IPS-15b (cell line): ENCODE data around the gene METTL23.

Experiments used
- H3K27me3 ChIP-seq: one replicate; pipeline ENCODE4 v1.6.1; 2013; ENCODE audit warnings: low read length; ENCODE audit not compliant: control insufficient read depth, insufficient read depth
- H3K36me3 ChIP-seq: one replicate; pipeline ENCODE4 v1.6.1; 2013; ENCODE audit warnings: low read length; ENCODE audit not compliant: control insufficient read depth, insufficient read depth
- H3K4me1 ChIP-seq: one replicate; pipeline ENCODE4 v1.6.1; 2013; ENCODE audit warnings: mild to moderate bottlenecking, low read length; ENCODE audit not compliant: control insufficient read depth, insufficient read depth
- H3K4me3 ChIP-seq: one replicate; pipeline ENCODE4 v1.5.1; 2013; ENCODE audit warnings: low read depth, low read length
- H3K9ac ChIP-seq: one replicate; pipeline ENCODE4 v1.6.1; 2013; ENCODE audit warnings: low read depth, mild to moderate bottlenecking, low read length
- H3K9me3 ChIP-seq: one replicate; pipeline ENCODE4 v1.6.1; 2013; ENCODE audit warnings: mild to moderate bottlenecking, low read length; ENCODE audit not compliant: control insufficient read depth, insufficient read depth

METTL23 gene

DNA sequence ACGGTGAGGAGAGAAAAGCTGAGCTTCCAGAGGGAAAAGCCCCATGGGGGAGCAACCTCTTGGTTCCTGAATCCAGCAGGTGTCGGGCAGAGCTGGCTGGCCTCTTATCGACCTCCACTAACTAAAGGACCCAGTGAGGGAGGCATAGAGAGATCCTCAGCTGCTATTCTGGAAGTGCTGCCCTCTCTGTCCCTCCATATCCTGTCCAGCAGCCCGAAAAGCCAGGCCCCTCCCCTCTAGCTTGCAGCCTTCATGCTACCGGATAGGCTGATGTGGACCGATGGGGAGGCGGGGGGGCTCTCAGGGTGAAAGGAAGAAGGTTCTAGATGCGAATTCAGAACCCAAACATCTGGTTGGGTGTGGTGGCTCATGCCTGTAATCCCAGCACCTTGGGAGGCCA lies 40.8 kb upstream of the METTL23 start:
- H3K4me3 ChIP-seq: no peak overlapping the region
- H3K9me3 ChIP-seq: no peaks in the 10 kb centered on the region
- H3K4me1 ChIP-seq: no peaks in the 10 kb centered on the region

DNA sequence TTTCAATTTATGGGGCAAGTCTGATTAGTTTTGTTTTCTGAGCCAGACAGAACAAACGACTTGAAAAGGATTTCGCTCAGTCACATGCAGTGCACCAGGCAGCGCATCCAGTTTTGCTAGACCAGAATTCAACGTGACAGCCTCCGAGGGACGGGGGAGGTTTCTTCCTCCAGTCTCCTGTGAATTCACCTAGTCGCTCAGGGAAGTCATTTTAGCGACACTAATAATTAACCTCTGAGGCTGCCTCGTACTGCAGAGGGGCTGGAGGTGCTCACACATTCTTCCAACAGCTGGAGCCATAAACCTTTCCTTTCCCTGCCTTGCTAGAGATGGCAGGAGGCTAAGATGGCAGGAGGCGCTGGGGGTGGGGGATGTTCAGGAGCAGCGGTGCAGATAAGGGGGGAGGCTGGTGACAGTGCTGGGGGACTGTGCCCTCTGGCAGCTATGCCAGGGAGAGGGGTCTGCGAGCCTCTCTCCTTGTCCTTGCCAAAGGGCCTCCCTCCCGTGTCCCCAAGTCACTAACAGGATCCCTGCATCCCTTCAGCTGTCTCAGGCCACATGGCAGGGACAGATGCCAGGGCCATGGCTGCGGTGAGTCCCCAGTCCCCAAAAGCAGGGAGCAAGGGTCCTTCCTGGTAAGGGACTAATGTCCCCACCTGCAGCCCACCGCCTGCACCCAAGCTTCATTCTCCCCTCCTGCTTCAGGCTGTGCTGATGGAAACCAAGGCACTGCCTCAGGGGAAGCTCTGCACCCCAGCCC lies 39.9 kb upstream of the METTL23 start:
- no peak overlapping the region for H3K9ac ChIP-seq
- H3K4me1 ChIP-seq: no peaks in the 10 kb centered on the region

More for the DNA sequence above, 40.8 kb upstream of the METTL23 start:
- Histone ChIP-seq H3K36me3 (no peaks in the 10 kb centered on the region), H3K9ac (no peak overlapping the region), H3K27me3 (no peaks in the 10 kb centered on the region)

DNA sequence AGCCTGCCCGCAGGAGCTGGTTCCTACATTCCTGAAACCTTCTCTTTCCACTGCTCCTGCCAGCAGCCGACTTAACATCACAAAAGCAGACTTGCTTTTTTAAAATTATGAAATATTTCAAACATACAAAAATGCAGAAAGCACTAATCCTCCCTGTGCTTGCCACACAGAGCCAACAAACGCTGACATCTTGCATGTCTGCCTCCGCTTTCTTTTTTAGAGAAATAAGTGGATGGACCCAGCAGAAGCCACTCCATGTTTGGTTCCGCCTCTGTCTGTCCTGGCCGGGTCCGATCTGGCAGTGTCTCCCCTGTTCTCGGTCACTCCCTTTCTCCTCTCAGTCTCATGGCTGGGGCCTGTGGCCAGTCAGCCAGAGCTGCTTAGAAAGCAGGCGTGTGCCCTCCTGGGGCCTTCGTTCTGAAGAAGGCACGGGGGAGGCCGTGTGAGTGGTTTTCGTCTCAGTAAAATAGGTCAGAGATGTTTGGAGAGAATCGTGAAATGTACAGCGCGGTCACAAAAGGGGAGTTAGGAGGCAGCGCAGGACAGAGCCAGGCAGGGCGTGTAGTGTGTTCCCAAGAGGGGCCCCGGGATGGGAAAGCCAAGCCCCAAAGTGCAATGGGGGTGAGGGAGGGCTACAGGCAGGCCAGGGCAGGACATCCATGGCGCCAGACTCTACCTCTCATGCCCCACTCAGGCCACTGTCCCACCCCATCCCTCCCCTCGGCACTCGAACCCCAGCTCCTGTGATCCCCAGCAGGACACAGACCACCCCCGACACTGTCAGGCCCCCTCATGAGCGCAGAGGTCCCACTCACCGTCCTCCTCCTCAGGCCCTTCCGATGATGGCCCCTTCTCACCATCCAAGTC lies 39.1 kb upstream of the METTL23 start:
- Histone ChIP-seq H3K9ac (no peak overlapping the region), H3K4me1 (no peaks in the 10 kb centered on the region), H3K9me3 (no peaks in the 10 kb centered on the region), H3K27me3 (no peaks in the 10 kb centered on the region), H3K36me3 (no peaks in the 10 kb centered on the region), H3K4me3 (no peak overlapping the region)

More for the DNA sequence above, 39.9 kb upstream of the METTL23 start:
- no peaks in the 10 kb centered on the region for H3K36me3 ChIP-seq
- no peak overlapping the region for H3K4me3 ChIP-seq
- H3K9me3 ChIP-seq: no peaks in the 10 kb centered on the region
- no peaks in the 10 kb centered on the region for H3K27me3 ChIP-seq

DNA sequence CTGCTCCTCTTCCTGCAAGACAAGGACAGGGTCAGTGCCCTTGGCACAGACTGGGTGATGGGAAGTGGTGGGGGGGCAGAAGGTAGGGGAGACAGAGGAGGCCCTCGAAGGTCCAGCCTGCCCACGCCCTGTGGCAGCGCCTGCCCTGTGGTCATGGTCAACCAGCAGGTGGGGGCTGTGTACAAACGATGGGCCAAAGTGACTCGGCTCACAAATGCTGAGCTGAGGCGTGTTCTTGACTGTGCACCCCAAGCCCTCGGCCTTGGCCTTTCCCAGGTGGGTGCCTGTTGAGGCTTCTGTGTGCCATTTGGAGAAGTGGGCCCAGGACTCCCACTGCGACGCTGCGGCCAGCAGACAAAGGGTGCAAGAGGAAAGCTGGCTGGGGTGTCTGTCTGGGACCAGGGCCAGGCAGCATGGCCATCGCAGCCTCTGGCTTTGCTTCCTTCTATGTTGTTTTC lies 38.4 kb upstream of the METTL23 start:
- no peak overlapping the region for H3K9ac ChIP-seq
- no peaks in the 10 kb centered on the region for H3K4me1 ChIP-seq
- H3K9me3 ChIP-seq: no peaks in the 10 kb centered on the region
- no peaks in the 10 kb centered on the region for H3K36me3 ChIP-seq
- no peaks in the 10 kb centered on the region for H3K27me3 ChIP-seq
- H3K4me3 ChIP-seq: no peak overlapping the region

DNA sequence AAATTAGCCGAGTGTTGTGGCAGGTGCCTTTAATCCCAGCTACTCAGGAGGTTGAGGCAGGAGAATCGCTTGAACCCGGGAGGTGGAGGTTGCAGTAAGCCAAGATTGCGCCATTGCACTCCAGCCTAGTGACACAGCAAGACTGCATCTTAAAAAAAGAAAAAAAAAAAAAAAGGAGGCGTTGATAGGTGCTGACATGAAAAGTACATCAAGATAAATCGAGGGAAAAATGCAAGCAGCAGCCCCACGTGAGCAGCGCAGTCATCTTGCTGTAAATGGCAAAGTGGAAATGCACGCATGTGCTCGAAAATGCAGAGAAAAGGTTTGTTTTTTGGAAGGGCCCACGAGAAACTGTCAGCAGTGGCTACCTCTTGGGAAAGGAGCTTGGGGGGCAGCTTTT lies 36.8 kb upstream of the METTL23 start:
- no peak overlapping the region for H3K9ac ChIP-seq

DNA sequence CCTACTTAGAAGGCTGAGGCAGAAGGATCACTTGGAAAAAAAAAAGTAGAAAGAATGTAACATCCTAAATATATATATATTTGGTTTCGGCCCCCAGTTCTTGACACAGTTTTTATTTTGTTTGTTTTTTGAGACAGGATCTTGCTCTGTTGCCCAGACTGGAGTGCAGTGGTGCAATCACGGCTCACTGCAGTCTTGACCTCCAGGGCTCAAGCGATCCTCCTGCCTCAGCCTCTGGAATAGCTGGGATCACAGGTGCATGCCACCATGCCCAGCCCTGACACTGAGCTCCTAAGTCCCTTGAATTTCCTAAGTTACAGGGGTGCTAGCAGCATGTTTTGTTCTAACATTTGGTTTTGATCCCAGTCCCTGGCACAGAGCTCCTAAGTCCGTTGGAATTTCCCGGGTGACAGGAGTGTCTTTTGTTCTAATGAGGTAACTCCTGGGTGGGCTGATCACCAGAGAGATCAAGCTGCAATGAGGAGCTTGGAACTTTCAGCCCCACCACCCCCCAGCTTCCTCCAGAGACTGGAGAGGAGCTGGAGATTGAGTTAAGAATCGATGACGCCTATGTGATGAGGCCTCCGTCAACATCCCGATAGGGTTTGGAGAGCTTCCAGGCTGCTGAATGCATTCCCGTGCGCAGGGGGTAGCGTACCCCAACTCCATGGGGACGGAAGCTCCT lies 35.9 kb upstream of the METTL23 start:
- no peak overlapping the region for H3K4me3 ChIP-seq
- H3K4me1 ChIP-seq: no peaks in the 10 kb centered on the region
- H3K9me3 ChIP-seq: no peaks in the 10 kb centered on the region

More for the DNA sequence above, 36.8 kb upstream of the METTL23 start:
- H3K4me3 ChIP-seq: no peak overlapping the region
- H3K9me3 ChIP-seq: no peaks in the 10 kb centered on the region
- no peaks in the 10 kb centered on the region for H3K4me1 ChIP-seq
- no peaks in the 10 kb centered on the region for H3K36me3 ChIP-seq
- H3K27me3 ChIP-seq: no peaks in the 10 kb centered on the region

DNA sequence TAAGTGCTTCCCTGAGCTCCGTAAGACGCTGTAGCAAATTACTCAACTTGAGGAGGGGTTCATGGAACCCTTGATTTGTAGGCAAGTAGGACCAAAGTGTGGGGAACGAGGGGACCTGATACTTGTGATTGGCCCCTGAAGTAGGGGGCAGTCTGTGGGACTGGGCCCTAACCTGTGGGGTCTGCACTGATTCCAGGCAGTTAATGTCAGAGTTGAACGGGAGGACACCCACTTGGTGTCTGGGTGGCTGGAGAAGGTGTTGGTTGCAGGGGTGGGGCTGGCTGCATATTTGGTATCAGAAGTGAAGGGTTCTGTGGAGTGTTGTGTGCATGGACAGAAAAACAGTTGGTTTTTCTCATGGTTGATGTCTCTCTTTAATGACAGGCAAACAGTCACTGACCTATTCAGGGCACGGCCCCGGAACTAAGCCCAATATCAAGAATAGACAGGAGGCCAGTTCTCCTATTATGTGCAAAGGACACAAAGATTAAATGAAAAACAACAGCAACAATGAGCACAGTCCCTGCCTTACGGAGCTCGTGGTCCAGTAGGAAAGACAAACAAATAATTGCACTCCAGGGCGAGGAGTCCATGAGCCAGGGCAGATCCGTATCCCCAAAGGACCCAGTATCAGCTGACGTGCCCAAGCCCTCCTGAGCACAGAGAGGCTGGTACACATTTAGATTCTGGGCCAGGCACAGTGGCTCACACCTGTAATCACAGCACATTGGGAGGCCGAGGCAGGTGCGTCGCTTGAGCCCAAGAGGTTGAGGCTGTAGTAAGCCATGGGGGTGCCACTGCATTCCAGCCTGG lies 35.1 kb upstream of the METTL23 start:
- Histone ChIP-seq H3K9me3 (no peaks in the 10 kb centered on the region), H3K9ac (no peak overlapping the region), H3K36me3 (no peaks in the 10 kb centered on the region), H3K4me1 (no peaks in the 10 kb centered on the region), H3K4me3 (no peak overlapping the region), H3K27me3 (no peaks in the 10 kb centered on the region)

More for the DNA sequence above, 35.9 kb upstream of the METTL23 start:
- H3K27me3 ChIP-seq: no peaks in the 10 kb centered on the region
- H3K9ac ChIP-seq: no peak overlapping the region
- H3K36me3 ChIP-seq: no peaks in the 10 kb centered on the region

DNA sequence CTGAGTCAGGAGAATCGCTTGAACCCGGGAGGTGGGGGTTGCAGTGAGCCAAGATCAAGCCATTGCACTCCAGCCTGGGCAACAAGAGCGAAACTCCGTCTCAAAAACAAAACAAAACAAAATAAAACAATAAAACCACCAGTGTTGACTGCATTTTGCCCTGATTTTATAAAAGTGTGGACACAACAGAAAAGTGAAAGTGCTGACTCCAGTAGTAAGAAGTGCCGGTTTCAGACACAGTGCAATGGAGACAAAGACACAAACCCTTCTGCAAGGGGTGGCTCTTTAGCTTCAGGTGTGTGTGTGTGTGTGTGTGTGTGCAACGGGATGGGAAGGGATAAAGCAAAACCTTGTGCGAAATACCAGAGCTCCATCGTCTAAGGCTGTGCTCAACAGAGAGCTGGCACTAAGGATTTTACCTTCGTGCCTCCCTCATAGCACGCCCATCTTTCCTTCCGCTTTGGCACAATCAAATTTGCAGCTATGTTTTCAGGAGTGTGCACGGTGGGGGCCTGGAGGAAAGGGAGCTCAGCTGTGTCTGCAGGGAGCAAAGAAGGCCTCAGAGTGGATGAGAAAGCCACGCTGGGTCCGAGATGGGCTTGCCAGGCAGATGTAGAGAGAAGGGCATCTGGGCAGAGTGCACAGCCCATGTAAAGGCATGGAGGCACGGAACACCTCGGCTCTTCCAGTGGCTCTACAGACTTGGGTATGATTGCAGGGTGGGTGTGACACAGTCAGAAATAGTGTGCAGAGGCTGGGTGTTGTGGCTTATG lies 31.4 kb upstream of the METTL23 start:
- no peak overlapping the region for H3K9ac ChIP-seq

DNA sequence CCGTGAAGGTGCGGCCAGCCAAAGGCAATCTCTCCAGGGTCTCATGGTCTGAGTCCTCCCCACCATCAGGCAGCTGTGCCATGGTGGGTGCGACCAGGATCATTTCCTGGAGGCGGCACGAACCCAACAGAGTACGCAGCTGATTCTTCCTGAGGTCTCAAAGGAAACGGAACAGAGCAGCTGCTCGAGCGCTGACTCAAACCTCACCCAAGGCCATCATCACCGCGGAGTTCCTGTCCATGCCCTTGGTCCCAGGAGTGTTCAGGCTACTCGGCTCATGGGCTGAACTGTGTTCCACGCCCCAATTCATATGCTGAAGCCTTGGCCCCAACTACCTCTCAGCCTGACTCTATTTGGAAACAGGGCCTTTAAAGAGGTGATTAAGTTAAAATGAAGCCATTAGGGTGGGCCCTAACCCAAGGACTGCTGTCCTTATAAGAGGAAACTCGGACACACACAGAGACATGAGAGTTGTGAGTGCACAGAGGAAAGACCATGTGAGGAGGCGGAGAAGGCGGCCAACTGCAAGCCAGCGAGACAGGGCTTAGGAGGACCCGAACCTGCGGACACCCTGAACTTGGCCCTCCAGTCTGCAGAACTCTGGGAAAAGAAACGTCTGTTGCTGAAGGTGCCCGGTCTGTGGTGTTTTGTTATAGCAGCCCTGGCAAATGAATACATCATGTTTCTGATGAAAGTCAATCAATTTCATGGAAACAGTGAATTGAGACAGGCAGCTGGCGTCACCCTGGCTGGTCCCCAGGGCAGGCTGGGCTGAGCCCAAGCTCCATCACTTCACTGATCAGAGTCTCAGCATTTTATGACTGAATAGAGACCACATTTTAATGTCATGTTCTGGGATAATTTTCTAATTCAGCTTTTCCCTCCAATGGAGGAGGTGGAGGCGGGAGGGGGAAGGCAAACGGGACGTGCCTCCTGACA lies 29.6 kb upstream of the METTL23 start:
- Histone ChIP-seq H3K9ac (no peak overlapping the region), H3K4me3 (no peak overlapping the region), H3K4me1 (peaks cover 18% of the 10 kb centered on the region), H3K36me3 (no peaks in the 10 kb centered on the region), H3K27me3 (no peaks in the 10 kb centered on the region), H3K9me3 (no peaks in the 10 kb centered on the region)

More for the DNA sequence above, 31.4 kb upstream of the METTL23 start:
- H3K4me3 ChIP-seq: no peak overlapping the region
- no peaks in the 10 kb centered on the region for H3K9me3 ChIP-seq
- no peaks in the 10 kb centered on the region for H3K36me3 ChIP-seq
- no peaks in the 10 kb centered on the region for H3K27me3 ChIP-seq
- peaks cover 8% of the 10 kb centered on the region for H3K4me1 ChIP-seq
